Cardiac fibroblast (primary cell): ENCODE results near the gene IRAG1.

Experiments used
- DNase-seq, 2 donors: peaks; one replicate each; pipeline versions ENCODE4 v3.0.0 to v3.0.0-alpha.2; 2010; ENCODE audit warnings: low read depth in 2 of 2
- H3K4me3 ChIP-seq, 2 donors: replicated peaks in 1 of 2; 1 replicate in 1 of 2; 2 replicates in 1 of 2; pipeline ENCODE4 v1.5.1; 2011; ENCODE audit warnings: low read depth in 2 of 2, low read length in 2 of 2, mild to moderate bottlenecking in 2 of 2, moderate library complexity in 1 of 2
- CTCF ChIP-seq: IDR thresholded peaks from one replicate; pipeline ENCODE4 v1.5.1; 2011; ENCODE audit warnings: low read depth, mild to moderate bottlenecking, low read length, inconsistent platforms

The IRAG1 gene

GRCh38 chr11:10654811-10655150 is 38.8 kb downstream of the IRAG1 start:
- no peak for TF ChIP-seq CTCF
- H3K4me3 ChIP-seq, result no peak overlapping the region
- DNase-seq, result no peak

- DNase-seq, result peak; percentile 84 to 87
- TF ChIP-seq CTCF, result peak; percentile 73
- H3K4me3 ChIP-seq, result no peak overlapping the region
These were observed 39.4 kb downstream of the IRAG1 start for GRCh38 chr11:10653946-10654810.

- no peak overlapping the region for H3K4me3 ChIP-seq
These were observed 40.3 kb downstream of the IRAG1 start for GRCh38 chr11:10653261-10653660.

DNA sequence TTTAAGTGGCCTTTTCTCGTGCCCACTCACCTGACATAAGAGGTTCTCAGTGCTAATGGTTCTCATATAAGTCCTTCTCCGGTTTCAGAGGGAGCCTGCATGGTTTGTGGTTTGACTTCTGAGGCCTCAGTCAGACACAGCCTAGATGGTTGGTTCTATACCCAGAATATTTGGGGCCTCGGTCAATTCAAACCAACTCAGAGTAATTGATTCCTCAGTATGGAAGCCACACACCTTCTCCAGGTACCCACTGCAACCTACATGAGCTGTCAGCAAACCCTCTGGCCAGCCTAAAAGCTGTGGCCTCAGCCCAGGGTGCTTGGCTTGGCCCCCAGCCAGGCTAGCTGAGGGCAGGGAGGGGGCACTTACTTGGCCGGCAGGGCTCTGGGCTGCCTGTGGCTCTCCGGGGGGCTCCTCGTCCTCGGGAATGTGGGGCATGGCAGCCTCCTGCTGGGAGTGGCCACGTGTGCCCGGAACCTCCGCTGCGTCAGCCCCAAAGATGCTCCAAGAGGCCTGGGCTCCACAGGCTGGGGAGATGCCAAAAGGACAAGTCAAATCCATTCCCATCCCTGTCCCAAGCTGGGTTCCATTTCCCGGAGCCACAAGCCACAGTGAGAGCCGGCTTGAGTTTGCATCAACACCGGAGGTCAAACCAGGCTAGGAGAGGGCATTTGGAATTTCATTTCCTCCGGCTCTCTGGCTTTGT is 41.7 kb downstream of the IRAG1 start:
- no peak for TF ChIP-seq CTCF
- DNase-seq, result no peak
- no peak overlapping the region for H3K4me3 ChIP-seq

More at GRCh38 chr11:10653261-10653660, 40.3 kb downstream of the IRAG1 start:
- no peak for TF ChIP-seq CTCF
- no peak for DNase-seq

DNA sequence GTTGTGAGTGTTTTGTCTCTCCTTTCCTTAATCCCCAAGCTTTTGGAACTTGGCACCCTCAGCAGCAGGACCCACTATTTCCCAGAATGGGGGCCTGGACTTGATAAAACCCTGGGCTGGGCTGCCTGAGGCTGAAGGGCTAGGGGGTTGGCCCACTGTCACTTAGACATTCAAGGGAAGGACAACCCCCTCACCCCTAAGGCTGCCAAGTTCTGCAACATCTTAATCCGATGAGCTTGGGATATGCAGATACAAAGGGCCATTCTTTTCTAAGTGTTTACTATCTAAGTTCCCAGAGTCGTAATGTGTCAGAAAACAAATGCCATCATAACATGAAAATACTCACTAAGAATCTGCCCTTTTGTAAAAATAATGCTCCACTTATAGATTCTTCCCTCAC is 42.9 kb downstream of the IRAG1 start:
- H3K4me3 ChIP-seq, result no peak overlapping the region
- no peak for DNase-seq
- no peak for TF ChIP-seq CTCF

DNA sequence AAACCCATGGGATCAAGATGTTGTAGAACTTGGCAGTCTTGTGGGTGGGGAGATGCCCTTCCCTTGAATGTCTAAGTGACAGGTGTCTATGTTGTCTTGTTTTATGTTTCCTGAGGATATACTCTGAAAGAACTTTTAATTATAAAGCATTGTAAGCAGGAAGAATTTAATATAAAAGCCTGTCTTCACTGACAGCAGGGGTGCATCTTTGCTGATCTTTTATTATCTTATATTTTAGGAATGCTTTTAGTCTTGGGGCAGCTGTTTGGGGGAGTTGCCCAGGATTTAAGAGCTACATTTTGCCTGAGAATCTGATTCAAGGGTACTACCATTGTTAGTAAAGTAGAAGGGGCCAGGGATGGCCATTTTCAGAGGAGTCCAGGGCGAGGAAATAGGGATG is 43.4 kb downstream of the IRAG1 start:
- H3K4me3 ChIP-seq, result no peak overlapping the region
- no peak for TF ChIP-seq CTCF
- no peak for DNase-seq
